Neural cell (in vitro differentiated cells): ENCODE measurements around the gene FHOD1. TPM values are rescaled to one million over a fixed set of nuclear protein-coding genes. Genes with fewer than 3 reads are reported as not detected.

Source experiments
- H2AFZ ChIP-seq: fragments of 200-600, 300-800 bp; sonication (generic), shearing (Covaris generic); 2 replicates; pipeline ENCODE4 v1.6.0; 2014; ENCODE audit warnings: low read depth, mild to moderate bottlenecking, antibody characterized with exemption, low read length, moderate library complexity
- H3F3A ChIP-seq: fragments of 200-600 bp; shearing (Covaris generic); 2 replicates; pipeline ENCODE4 v1.6.1; 2016; ENCODE audit warnings: mild to moderate bottlenecking, moderate library complexity, mixed read lengths, antibody characterized with exemption, low read length; ENCODE audit not compliant: insufficient read depth, poor library complexity, severe bottlenecking
- H3K27ac ChIP-seq: fragments of 200-600, 300-800 bp; sonication (generic), shearing (Covaris generic); 2 replicates; pipeline ENCODE4 v1.5.1; 2014; ENCODE audit warnings: mild to moderate bottlenecking, low read length, moderate library complexity
- H3K27me3 ChIP-seq: fragments of 300-800, 200-600 bp; sonication (generic), shearing (Covaris generic); 2 replicates; pipeline ENCODE4 v1.6.0; 2014; ENCODE audit warnings: mild to moderate bottlenecking, low read depth, low read length, moderate library complexity; ENCODE audit not compliant: insufficient read depth
- H3K36me3 ChIP-seq: fragments of 300-800, 200-600 bp; sonication (generic), shearing (Covaris generic); 2 replicates; pipeline ENCODE4 v1.5.1; 2014; ENCODE audit warnings: mild to moderate bottlenecking, antibody characterized with exemption, low read length, moderate library complexity; ENCODE audit not compliant: insufficient read depth
- H3K4me2 ChIP-seq: fragments of 300-800, 200-600 bp; sonication (generic), shearing (Covaris generic); 2 replicates; pipeline ENCODE4 v1.6.0; 2014; ENCODE audit warnings: mild to moderate bottlenecking, low read length
- H3K4me3 ChIP-seq: fragments of 300-800, 200-600 bp; sonication (generic), shearing (Covaris generic); 2 replicates; pipeline ENCODE4 v1.5.1; 2014; ENCODE audit warnings: mild to moderate bottlenecking, low read length, moderate library complexity
- H3K79me2 ChIP-seq: fragments of 200-600 bp; shearing (Covaris generic); replicated peaks from 2 replicates; pipeline ENCODE4 v1.6.0; 2014; ENCODE audit warnings: mild to moderate bottlenecking, low read length, moderate library complexity; ENCODE audit not compliant: insufficient read depth
- H3K9ac ChIP-seq: fragments of 300-800, 200-600 bp; sonication (generic), shearing (Covaris generic); 2 replicates; pipeline ENCODE4 v1.6.1; 2016; ENCODE audit warnings: mild to moderate bottlenecking, low read length, mixed read lengths
- H3K9me2 ChIP-seq: fragments of 200-600 bp; shearing (Covaris generic); 2 replicates; pipeline ENCODE4 v1.6.1; 2016; ENCODE audit warnings: mild to moderate bottlenecking, low read length, mixed read lengths; ENCODE audit not compliant: insufficient read depth
- H3K9me3 ChIP-seq: fragments of 200-600, 300-800 bp; sonication (generic), shearing (Covaris generic); 2 replicates; pipeline ENCODE4 v1.6.1; 2016; ENCODE audit warnings: mild to moderate bottlenecking, mixed run types, low read length, moderate library complexity, mixed read lengths
- H4K20me1 ChIP-seq: fragments of 200-600 bp; shearing (Covaris generic); 2 replicates; pipeline ENCODE4 v1.6.1; 2016; ENCODE audit warnings: mild to moderate bottlenecking, mixed run types; ENCODE audit not compliant: insufficient read depth
- CTCF ChIP-seq: fragments of 450-650 bp; IDR thresholded peaks from 2 replicates; pipeline ENCODE4 v1.5.1; 2014; ENCODE audit warnings: antibody characterized with exemption, mild to moderate bottlenecking, moderate library complexity; ENCODE audit not compliant: poor library complexity, severe bottlenecking
- EP300 ChIP-seq: fragments of 450-650 bp; conservative IDR thresholded peaks from 2 replicates; pipeline ENCODE4 v1.6.1; 2014; ENCODE audit warnings: antibody characterized with exemption, mild to moderate bottlenecking, moderate library complexity; ENCODE audit not compliant: poor library complexity, severe bottlenecking
- MXI1 ChIP-seq: fragments of 450-650 bp; conservative IDR thresholded peaks from 2 replicates; pipeline ENCODE4 v1.6.1; 2014; ENCODE audit warnings: antibody characterized with exemption, mild to moderate bottlenecking; ENCODE audit not compliant: poor library complexity, severe bottlenecking
- POLR2AphosphoS5 ChIP-seq: IDR thresholded peaks from 2 replicates; pipeline ENCODE4 v1.6.1; 2012
- RAD21 ChIP-seq: fragments of 450-650 bp; conservative IDR thresholded peaks from 2 replicates; pipeline ENCODE4 v1.6.1; 2014; ENCODE audit warnings: antibody characterized with exemption, mild to moderate bottlenecking, moderate library complexity
- REST ChIP-seq: IDR thresholded peaks from 2 replicates; pipeline ENCODE4 v1.6.1; 2012; ENCODE audit warnings: borderline replicate concordance
- SMC3 ChIP-seq: fragments of 450-650 bp; conservative IDR thresholded peaks from 2 replicates; pipeline ENCODE4 v1.6.1; 2014; ENCODE audit warnings: antibody characterized with exemption, mild to moderate bottlenecking, moderate library complexity; ENCODE audit not compliant: poor library complexity
- TAF1 ChIP-seq: IDR thresholded peaks from 2 replicates; pipeline ENCODE4 v1.6.1; 2012; ENCODE audit warnings: low read depth
- polyA plus RNA-seq: library from polyadenylated mRNA; depleted of rRNA; stranded (reverse); fragments of >200 nt; gene quantifications from 2 replicates; pipeline ENCODE4 v1.2.3, GENCODE V29; 2014

Gene FHOD1
- polyA plus RNA-seq, 1 donor from 2014 or later: 6.3 TPM

DNA sequence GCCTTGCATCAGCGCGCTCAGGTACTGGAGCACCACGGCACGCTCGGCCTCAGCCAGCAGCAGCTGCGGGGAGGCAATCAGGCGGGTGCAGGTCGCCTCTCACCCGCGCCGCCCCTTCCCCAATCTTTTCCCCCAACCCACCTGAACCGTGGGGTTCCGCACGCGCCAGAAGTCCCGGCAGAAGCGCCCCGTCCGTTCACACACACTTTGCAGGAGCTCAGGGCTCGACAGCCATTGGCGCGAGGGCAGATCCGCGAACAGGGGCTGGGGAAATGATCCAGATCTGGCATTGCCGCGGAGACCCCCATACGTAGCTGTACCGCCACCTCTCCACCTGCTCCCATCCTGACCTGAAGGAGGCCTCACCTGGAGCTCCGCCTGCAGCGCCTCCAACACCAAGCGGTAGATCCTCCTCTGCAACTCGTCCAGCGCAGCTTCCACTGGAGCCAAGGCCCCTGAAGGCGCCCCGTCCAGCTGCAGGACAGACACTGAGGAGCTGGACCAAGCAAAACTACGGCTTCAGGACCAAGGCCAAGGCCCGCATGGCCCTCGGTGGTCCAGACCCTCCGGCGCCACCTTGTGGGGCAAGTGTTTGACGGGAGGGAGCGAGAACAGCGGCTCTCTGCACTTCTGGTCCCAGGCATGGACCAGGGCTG is 62.2 kb downstream of the FHOD1 start:
- Histone ChIP-seq H3K79me2 (peaks cover 24% of the 10 kb centered on the region), H3K27me3 (no peaks in the 10 kb centered on the region), H3K9me2 (no peaks in the 10 kb centered on the region), H3K27ac (peak overlapping the region; percentile 93), H3K36me3 (no peaks in the 10 kb centered on the region), H3K4me3 (peak overlapping the region; percentile 91), H2AFZ (no peak overlapping the region), H3K9me3 (no peaks in the 10 kb centered on the region), H3K9ac (peak overlapping the region; percentile 94), H3K4me2 (no peak overlapping the region), H3F3A (no peaks in the 10 kb centered on the region), H4K20me1 (no peaks in the 10 kb centered on the region)
- TF ChIP-seq TAF1 (no peak), POLR2AphosphoS5 (no peak), SMC3 (peak; percentile 78), REST (no peak), RAD21 (peak; percentile 56), CTCF (peak; percentile 72)

DNA sequence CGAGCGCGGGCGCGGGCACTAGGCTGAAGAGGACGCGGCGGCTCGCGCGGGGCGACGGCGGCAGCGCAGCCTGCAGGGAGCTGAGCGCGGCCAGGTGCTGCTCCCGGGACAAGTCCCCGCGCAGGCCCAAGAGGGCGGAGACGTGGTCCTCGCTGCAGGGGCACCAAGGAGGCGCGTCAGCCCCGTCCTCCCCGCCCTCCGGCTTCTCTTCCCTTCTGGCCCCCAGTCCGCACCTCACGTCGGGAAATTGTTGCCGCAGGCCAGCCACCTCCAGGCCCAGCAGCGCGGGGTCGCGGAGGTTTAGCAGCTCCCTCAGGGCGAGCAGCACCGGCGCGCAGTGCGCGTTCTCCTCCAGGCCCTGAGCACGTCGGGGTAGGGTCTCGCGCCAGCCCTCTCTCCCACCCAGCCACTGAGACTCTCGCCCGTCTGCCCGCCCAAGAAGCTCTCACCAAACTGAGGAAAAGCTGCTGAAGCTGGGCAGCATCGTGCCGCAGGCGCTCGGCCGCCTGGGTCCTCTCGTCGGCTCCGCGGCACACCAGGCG is 62.8 kb downstream of the FHOD1 start:
- H2AFZ ChIP-seq: peak overlapping the region; percentile 59
- peak overlapping the region; percentile 94 for H3K9ac ChIP-seq
- peak overlapping the region; percentile 93 for H3K27ac ChIP-seq
- TF ChIP-seq MXI1: peak; percentile 31
- TF ChIP-seq RAD21: no peak
- TF ChIP-seq EP300: no peak
- TF ChIP-seq SMC3: peak; percentile 7
- no peak for TF ChIP-seq TAF1
- peak overlapping the region; percentile 91 for H3K4me3 ChIP-seq
- no peaks in the 10 kb centered on the region for H3K9me2 ChIP-seq
- H3K27me3 ChIP-seq: peaks cover 6% of the 10 kb centered on the region
- H3K79me2 ChIP-seq: peaks cover 24% of the 10 kb centered on the region
- peak overlapping the region; percentile 22 for H3K4me2 ChIP-seq
- no peaks in the 10 kb centered on the region for H3K36me3 ChIP-seq
- H4K20me1 ChIP-seq: no peaks in the 10 kb centered on the region
- no peaks in the 10 kb centered on the region for H3F3A ChIP-seq
- no peaks in the 10 kb centered on the region for H3K9me3 ChIP-seq
